Stimulated activated memory B cell treated with anti-CD40 and anti-IgM and Interleukin-4, amounts not matched to agents 10 μg/mL and 1 μg/mL and 100 μg/mL, for 72 hours (primary cell): ENCODE measurements around the gene KLHL36.
A peak's percentile ranks its signal among the peaks of the same experiment; 100 is the strongest.
"Not testable (repeated sequence)": the region's sequence is repeated elsewhere in the genome, so short reads cannot be mapped to it uniquely, and the experiment has no call there.

Experiments used
- ATAC-seq: fragments of 150-1000 bp; cut with Tn5 transposase; 2 replicates; pipeline ENCODE4 v1.10.0; 2021
- H3K27ac Mint-ChIP-seq: one replicate; pipeline ENCODE4 v1.8.0; 2022; ENCODE audit warnings: mild to moderate bottlenecking, mixed read lengths
- H3K27me3 Mint-ChIP-seq: one replicate; pipeline ENCODE4 v1.8.0; 2022; ENCODE audit warnings: mixed read lengths
- H3K36me3 Mint-ChIP-seq: one replicate; pipeline ENCODE4 v1.8.0; 2022; ENCODE audit warnings: mixed read lengths
- H3K4me1 Mint-ChIP-seq: one replicate; pipeline ENCODE4 v1.8.0; 2022; ENCODE audit warnings: mixed read lengths
- H3K4me3 Mint-ChIP-seq: one replicate; pipeline ENCODE4 v1.8.0; 2022; ENCODE audit warnings: mild to moderate bottlenecking, moderate library complexity, mixed read lengths
- H3K9me3 Mint-ChIP-seq: one replicate; pipeline ENCODE4 v1.8.0; 2022; ENCODE audit warnings: mixed read lengths

The KLHL36 gene

DNA sequence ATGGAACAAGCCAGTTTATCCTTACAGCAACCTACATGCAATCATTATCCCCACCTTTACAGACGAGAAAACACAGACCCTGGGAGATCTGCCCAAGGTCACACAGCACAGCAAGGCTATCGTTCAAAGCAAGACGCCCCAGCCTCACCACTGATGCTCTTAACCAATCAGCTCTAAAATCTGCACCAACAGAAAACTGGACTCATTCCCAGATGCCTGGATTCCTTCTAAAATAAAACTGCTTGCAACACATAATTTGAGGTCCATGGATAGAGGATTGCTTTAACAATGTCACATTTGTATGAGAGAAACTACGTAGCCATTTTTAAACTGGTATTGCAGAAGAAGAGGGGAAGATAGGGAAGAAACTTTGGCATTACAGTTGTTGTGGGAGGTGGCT, 37.3 kb upstream of the KLHL36 start:
- no peak for ATAC-seq

DNA sequence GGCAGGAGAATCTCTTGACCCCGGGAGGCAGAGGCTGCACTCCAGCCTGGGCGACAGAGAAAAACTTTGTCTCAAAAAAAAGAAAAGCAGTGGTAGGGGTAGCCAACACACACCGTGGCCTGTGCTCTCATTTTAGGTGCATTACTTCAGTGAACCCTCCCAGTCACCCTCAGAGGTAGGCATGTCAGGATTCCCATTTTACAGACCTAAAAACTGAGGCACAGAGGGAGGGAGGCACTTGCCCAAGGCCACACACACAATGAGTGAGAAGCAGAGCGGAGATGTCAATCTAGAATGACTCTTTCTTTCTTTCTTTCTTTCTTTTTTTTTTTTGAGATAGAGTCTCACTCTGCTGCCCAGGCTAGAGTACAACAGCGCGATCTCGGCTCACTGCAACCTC, 35.6 kb upstream of the KLHL36 start:
- Mint-ChIP-seq H3K36me3 (peaks cover 73% of the 10 kb centered on the region), H3K27me3 (no peaks in the 10 kb centered on the region), H3K27ac (peak overlapping the region; percentile 100), H3K4me3 (no peak overlapping the region), H3K4me1 (peaks cover 87% of the 10 kb centered on the region), H3K9me3 (no peaks in the 10 kb centered on the region)
- ATAC-seq, result no peak

More for the DNA sequence above, 37.3 kb upstream of the KLHL36 start:
- Mint-ChIP-seq H3K4me1 (peaks cover 94% of the 10 kb centered on the region), H3K9me3 (peaks cover 4% of the 10 kb centered on the region), H3K27ac (peak overlapping the region; percentile 100), H3K4me3 (no peak overlapping the region), H3K36me3 (peaks cover 76% of the 10 kb centered on the region), H3K27me3 (no peaks in the 10 kb centered on the region)

DNA sequence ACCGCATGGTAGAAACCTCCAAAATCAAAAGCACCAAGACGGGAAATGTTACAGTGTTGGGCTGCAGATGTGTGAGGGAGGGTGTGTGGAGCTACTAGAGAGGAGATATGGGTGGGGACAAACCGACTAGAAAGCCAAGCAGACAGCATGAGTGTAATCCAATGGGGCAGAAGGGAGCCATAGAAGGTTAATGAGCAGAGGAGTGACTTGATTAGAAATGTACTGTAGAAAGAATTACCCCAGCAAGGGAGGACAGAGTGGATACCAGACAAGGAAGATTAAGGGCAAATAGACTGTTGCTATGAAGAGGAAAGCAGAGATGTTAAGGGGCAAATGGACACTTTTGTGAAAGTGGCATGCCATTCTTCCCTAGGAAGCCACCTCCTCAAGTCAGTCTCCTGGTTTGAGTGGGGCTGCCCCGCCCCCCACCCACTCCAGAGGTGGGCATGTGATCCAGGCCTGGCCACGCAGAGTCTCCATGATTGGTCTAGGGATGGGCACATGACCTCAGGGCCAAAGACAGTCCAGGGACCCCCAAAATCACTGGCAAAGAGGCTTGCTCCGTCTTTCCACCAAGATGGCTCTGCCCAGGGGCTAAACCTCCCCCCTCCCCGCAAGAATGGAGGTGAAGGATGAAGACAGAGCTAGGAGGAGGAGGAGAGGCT, 34.8 kb upstream of the KLHL36 start:
- Mint-ChIP-seq H3K36me3 (peaks cover 73% of the 10 kb centered on the region), H3K27ac (peak overlapping the region; percentile 100), H3K9me3 (no peaks in the 10 kb centered on the region), H3K4me3 (peak overlapping the region; percentile 97), H3K4me1 (peaks cover 84% of the 10 kb centered on the region), H3K27me3 (no peaks in the 10 kb centered on the region)
- no peak for ATAC-seq

DNA sequence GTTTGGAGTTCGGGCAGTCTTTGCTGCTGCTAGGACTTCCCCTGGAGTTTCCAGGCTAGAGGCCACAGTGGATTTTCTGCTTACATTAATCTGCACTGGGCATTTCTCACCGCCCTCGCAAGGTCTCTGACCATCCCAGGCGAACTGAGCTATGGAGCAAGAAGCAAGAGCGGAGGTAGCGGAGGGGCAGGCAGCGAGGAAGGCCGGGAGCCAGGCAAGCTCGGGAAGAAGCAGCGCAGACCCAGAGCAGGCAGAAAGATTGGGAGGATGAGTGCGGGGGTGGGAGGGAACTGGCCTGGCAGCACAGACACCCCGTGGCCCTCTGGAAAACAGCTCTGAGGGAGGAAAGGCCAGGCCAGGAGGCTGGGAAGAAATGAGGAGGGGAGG, 34.2 kb upstream of the KLHL36 start:
- H3K4me1 Mint-ChIP-seq, result peaks cover 84% of the 10 kb centered on the region
- H3K4me3 Mint-ChIP-seq, result peak overlapping the region; percentile 97
- H3K27me3 Mint-ChIP-seq, result no peaks in the 10 kb centered on the region
- peak overlapping the region; percentile 100 for H3K27ac Mint-ChIP-seq
- H3K9me3 Mint-ChIP-seq, result no peaks in the 10 kb centered on the region
- no peak for ATAC-seq
- H3K36me3 Mint-ChIP-seq, result peaks cover 73% of the 10 kb centered on the region

DNA sequence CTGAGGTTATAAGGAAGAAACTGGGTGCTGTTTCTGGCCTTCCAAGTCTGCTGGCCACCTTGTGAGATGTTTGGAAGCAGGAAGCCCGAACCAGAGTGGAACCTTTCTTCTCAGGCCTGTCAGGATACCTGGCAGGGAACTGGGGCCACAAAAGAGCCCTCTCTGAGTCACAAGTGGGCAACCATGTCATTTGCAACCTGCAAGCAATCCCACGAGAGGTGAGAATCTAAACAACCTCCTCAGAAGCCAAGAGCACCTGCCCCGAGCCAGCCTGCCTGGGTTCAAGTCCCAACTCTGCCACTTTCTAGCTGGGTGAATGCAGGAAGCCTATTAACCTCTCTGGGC, 33.7 kb upstream of the KLHL36 start:
- Mint-ChIP-seq H3K4me1 (peaks cover 84% of the 10 kb centered on the region), H3K36me3 (peaks cover 67% of the 10 kb centered on the region)

DNA sequence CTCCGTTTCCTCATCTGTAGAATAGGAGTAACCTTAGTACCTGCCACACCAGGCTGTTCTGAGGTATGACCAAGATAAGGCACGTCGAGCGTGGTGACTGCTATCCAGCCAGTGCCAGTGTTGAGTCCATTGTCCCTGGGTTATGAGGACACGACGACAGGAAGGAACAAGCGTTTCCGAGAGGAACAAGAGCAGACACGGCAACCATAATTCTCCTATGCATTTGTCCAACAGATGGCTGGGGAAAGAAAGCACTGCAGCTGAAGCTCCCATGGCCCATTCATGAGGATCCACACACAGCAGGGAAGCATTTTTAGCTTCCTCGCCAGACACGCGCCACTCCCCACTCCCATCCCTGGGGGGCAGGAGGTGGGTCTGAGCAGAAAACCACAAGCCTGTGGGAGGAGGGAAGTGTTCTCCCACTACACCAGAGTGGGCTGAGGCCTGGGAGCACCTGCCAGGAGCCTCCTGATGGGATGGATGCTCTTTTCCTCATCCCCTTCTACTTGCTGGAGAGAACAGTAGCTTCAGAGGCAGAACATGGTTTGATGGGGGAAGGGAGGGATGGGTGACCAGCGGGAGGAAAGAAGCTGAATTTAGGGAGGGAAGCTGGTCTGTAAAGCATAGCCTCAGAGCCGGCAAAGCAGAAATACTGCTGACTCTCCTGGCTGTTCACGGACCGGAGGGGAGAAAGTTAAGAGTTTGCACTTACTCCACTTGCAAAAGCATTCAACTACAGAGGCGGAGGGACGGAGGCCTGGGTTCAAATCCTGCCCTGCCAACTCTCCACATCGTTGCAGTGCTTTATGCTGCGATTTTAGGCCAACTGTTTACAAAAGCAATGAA, 33.1 kb upstream of the KLHL36 start:
- H3K4me1 Mint-ChIP-seq, result peaks cover 84% of the 10 kb centered on the region
- H3K27me3 Mint-ChIP-seq, result no peaks in the 10 kb centered on the region
- no peak for ATAC-seq
- H3K27ac Mint-ChIP-seq, result peak overlapping the region; percentile 100
- no peaks in the 10 kb centered on the region for H3K9me3 Mint-ChIP-seq
- peaks cover 62% of the 10 kb centered on the region for H3K36me3 Mint-ChIP-seq
- H3K4me3 Mint-ChIP-seq, result peak overlapping the region; percentile 97

More for the DNA sequence above, 33.7 kb upstream of the KLHL36 start:
- H3K4me3 Mint-ChIP-seq, result peak overlapping the region; percentile 97
- H3K27me3 Mint-ChIP-seq, result no peaks in the 10 kb centered on the region
- H3K27ac Mint-ChIP-seq, result peak overlapping the region; percentile 100
- no peak for ATAC-seq
- H3K9me3 Mint-ChIP-seq, result no peaks in the 10 kb centered on the region

DNA sequence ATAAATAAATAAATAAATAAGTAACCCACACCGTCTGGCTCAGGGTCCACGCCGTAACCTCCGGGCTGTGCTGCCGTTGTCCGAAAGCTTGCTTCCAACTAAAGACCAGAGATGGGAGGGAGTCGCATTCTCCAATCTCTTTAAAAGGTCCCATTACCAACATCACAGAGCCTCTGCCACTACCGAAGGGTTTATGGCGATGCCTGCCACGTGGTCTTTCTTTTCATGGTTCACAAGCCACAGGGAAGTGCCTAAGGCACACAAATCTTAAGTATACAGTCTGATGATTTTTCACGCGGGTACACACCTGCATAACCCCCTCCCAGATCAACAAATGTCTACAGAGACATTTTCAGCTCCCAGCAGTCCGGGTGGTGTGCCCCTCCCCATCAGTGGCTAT, 31.8 kb upstream of the KLHL36 start:
- H3K27ac Mint-ChIP-seq, result peak overlapping the region; percentile 100
- H3K27me3 Mint-ChIP-seq, result no peaks in the 10 kb centered on the region
- peak; percentile 13 for ATAC-seq
- peaks cover 48% of the 10 kb centered on the region for H3K36me3 Mint-ChIP-seq
- H3K9me3 Mint-ChIP-seq, result no peaks in the 10 kb centered on the region
- H3K4me3 Mint-ChIP-seq, result peak overlapping the region; percentile 97
- H3K4me1 Mint-ChIP-seq, result peaks cover 77% of the 10 kb centered on the region

DNA sequence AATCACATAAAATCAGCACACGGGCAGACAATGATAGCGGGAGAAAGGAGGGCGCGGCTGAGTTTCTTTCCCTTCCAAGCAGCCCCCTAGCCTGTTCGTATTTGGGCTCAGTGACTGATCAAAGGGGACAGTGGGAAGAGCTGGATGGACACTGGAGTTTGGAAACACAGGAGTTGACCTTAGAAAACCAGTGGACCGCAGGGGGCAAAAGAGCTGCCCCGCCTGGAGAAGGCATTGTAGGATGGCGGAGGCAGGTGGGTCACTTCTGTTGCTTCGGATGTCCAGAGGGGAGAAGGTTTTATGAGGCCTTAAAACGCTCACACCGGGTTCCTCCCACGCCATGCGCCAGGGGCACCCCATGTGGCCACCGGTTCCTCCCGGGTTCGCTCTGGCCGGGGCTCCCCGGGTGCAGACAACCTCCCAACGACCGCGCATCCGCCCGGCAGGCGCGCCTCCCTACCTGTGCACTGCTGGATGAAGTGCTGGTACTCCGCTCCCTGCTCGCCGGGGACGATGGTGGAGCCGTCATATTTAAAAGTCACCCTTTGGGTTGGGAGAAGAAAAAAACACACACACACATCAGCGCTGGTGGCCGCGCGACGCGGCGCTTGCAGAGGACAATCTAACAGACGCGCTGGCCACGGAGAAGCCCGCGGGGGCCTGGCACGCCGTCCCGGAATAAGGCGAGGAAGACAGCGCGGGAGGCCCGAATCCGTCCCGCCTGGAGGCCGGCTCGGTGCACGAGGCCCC, 31.1 kb upstream of the KLHL36 start:
- ATAC-seq, result peak; percentile 67
- Mint-ChIP-seq H3K9me3 (no peaks in the 10 kb centered on the region), H3K27me3 (no peaks in the 10 kb centered on the region), H3K4me3 (peak overlapping the region; percentile 97), H3K36me3 (peaks cover 41% of the 10 kb centered on the region), H3K4me1 (peaks cover 77% of the 10 kb centered on the region), H3K27ac (peak overlapping the region; percentile 100)

DNA sequence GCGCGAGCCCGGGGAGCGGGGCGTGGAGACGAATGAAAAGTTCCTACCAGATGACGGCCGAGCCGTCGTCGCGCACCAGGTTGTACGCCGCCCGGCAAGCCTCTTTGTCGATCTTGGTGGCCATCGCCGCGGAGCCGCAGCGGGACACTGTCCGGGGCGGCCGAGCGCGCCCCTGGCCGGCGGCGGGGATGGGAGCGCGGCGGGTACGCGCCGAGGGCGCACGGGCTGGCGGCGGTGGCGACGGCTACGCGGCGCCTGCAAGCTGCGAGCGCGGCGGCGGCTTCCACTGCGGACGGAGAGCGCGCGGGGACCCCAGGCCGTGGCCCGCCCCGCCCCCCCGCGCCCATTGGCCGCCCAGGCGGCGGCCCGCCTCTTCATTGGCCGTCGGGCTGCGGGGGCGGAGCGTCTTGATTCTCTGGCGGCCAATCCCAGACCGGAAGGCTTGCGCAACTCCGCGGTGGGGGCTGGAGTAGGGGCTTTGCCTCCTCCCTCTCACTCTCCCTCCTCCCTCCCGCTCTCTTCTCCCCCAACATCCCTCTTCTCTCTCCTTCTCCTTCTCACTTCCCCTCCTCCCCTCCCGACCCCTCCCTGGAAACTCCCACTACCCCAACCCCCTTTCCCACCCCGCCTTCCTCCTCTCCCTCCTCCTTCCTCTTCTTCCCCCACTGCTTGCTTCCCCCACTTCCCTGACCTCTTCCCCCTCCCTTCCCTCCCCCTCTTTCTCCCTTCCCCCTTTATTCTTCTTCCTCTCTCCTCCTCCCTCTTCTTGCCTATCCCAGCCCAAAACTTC, 30.3 kb upstream of the KLHL36 start, which contains the start of gene COTL1:
Gene COTL1 (minus strand): TSS at position 288 of the 790 bp plus-strand sequence. CDS start 164 bp downstream, at position 124.
- H3K9me3 Mint-ChIP-seq, result no peaks in the 10 kb centered on the region
- peak within 1 kb of the TSS; percentile 100 for H3K27ac Mint-ChIP-seq
- H3K36me3 Mint-ChIP-seq, result peaks cover 39% of the 10 kb centered on the region
- H3K4me1 Mint-ChIP-seq, result peaks cover 76% of the 10 kb centered on the region
- peak; percentile 91 for ATAC-seq
- H3K4me3 Mint-ChIP-seq, result peak within 1 kb of the TSS; percentile 97
- H3K27me3 Mint-ChIP-seq, result no peaks in the 10 kb centered on the region

DNA sequence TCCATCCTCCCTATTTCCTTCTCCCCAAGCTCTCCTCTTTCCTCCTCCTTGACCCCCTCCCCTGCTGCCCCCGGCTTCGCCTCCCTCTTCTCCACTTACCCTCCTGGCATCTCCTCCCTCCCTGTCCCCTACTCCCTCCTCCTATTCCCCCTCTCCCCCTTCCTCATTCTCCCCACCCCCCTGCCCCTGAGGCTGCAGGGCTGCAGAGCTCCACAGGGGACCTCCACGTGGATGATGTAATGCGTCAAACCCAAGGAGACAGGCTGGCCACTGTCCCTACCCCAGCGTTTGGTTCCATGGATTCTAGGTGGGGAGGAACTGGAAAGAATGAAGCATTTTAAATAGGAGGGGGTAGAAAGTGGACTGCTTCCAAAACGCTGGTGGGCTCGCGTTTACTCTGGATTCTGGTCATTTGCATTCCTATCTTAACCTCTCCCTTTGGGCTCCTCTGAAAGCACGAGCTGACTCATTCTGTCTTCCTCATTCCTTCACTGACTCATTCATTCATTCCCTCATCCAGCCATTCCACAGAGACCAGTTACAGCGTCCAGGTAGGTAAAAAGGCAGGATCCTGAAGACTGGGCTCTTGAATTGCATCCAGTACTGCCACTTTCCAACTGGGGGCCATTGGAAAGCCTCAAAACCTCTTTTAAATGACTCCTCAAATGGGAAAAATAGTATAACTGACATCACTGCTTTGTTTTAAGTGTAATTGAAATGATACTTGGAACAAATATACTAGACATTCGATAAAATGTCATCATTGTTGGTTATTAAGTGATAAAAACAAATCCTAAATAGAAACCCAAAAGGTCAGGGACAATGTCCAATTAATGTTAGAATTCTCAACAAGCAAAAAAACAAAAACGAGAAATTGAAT, 29.5 kb upstream of the KLHL36 start:
- no peak for ATAC-seq
- Mint-ChIP-seq H3K27me3 (no peaks in the 10 kb centered on the region), H3K9me3 (no peaks in the 10 kb centered on the region), H3K4me1 (peaks cover 68% of the 10 kb centered on the region), H3K36me3 (peaks cover 31% of the 10 kb centered on the region), H3K27ac (peak overlapping the region; percentile 100), H3K4me3 (peak overlapping the region; percentile 76)

DNA sequence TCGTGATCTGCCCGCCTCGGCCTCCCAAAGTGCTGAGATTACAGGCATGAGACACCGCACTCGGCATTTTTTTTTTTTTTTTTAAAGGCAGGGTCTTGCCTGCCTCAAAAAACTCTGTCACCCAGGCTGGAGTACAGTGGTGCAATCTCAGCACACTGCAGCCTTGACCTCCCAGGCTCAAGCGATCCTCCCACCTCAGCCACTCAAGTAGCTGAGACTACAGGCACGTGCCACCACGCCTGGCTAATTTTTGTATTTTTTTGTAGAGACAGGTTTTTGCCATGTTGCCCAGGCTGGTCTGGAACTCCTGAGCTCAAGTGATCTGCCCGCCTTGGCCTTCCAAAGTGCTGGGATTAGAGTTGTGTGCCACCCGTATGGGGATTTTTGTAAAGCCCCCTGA, 27.4 kb upstream of the KLHL36 start:
- not testable (repeated sequence) for H3K4me3 Mint-ChIP-seq, ATAC-seq, H3K27me3 Mint-ChIP-seq, H3K9me3 Mint-ChIP-seq
- Mint-ChIP-seq H3K27ac (peak overlapping the region; percentile 24), H3K36me3 (peaks cover 11% of the 10 kb centered on the region), H3K4me1 (peaks cover 47% of the 10 kb centered on the region)

DNA sequence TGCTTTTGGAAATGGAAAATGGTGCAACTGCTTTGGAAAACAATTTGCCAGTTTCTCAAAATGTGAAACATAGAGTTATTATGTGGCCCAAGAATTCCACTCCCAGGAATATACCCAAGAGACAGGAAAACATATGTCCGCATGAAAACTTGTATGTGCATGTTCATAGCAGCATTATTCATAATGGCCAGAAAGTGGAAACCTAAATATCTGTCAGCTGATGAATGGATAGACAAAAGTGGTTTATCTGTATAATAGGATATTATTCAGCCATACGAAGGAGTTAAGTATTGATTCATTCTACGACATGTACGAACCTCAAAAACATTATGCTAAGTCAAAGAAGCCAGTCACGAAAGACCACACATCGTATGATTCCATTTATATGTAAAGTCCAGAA, 22.8 kb upstream of the KLHL36 start:
- Mint-ChIP-seq H3K27ac (no peak overlapping the region), H3K36me3 (no peaks in the 10 kb centered on the region), H3K4me3 (no peak overlapping the region), H3K27me3 (no peaks in the 10 kb centered on the region), H3K4me1 (peaks cover 30% of the 10 kb centered on the region), H3K9me3 (no peaks in the 10 kb centered on the region)
- no peak for ATAC-seq

DNA sequence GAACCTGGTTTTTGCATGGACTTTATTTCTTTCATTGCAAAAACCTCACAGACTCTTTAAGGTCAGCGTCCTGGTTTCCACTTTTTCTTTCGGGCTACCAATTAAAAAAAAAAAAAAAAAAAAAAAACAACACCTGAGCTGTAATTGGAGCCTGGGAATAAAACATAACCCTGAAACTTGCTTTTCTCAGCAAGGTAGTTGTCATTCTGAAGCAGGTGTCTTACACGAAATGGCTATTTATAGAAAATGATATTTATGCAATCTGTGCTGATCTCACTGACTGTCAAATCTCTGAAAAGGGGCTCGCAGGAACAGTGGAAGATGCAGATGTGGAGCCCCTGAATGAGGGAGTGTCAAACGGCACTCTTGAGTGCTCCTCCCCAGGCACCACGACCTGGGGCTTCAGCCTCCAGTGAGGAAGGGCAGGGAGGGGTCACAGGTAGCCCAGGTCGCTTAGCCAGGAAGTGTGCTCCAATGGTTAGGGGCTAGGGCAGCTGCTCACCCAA, 20.0 kb upstream of the KLHL36 start:
- H3K27ac Mint-ChIP-seq, result no peak overlapping the region
- no peak for ATAC-seq
- H3K27me3 Mint-ChIP-seq, result no peaks in the 10 kb centered on the region
- peaks cover 35% of the 10 kb centered on the region for H3K4me1 Mint-ChIP-seq
- no peaks in the 10 kb centered on the region for H3K36me3 Mint-ChIP-seq
- no peaks in the 10 kb centered on the region for H3K9me3 Mint-ChIP-seq
- H3K4me3 Mint-ChIP-seq, result no peak overlapping the region

DNA sequence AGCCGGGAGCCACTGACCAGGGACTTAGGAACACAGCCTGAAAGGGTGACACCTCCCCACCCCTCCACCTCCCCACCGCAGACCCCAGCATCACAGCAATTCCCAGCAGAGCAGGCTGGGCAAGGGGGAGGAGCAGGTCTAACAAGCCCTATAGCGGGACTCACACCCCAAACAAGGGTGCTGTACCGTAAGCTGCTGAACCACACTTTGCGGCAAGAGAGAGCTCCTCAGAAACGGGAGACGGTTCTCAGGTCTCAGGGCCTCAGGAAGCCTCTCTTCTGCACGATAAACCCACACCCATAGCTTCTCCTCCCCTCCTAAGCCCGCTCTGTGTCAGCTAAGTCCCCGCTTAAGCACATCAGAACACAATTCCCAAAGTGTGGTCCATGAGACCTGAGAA, 18.7 kb upstream of the KLHL36 start:
- no peak for ATAC-seq
- Mint-ChIP-seq H3K27me3 (no peaks in the 10 kb centered on the region), H3K36me3 (no peaks in the 10 kb centered on the region), H3K4me1 (peaks cover 35% of the 10 kb centered on the region), H3K9me3 (no peaks in the 10 kb centered on the region), H3K4me3 (no peak overlapping the region), H3K27ac (peak overlapping the region; percentile 10)
